T1000 (cell line): ENCODE measurements around the gene BCAS3.
"Not testable (repeated sequence)": the region's sequence is repeated elsewhere in the genome, so short reads cannot be mapped to it uniquely, and the experiment has no call there.

Source experiments
- DNase-seq: peaks from one replicate; lab custom pipeline; 2025; ENCODE audit warnings: mixed read lengths; lab: John Stamatoyannopoulos, UW

The BCAS3 gene

GRCh38 chr17:61005958-61006357, 328.3 kb downstream of the BCAS3 start:
- not testable (repeated sequence) for DNase-seq

GRCh38 chr17:61007980-61008379, 330.3 kb downstream of the BCAS3 start:
- no peak for DNase-seq

- DNase-seq: no peak
Measured at GRCh38 chr17:61009663-61010062, 332.0 kb downstream of the BCAS3 start.

- no peak for DNase-seq
Measured at GRCh38 chr17:61010661-61011170, 333.1 kb downstream of the BCAS3 start.

GRCh38 chr17:61011251-61011650, 333.6 kb downstream of the BCAS3 start:
- no peak for DNase-seq

GRCh38 chr17:61015966-61016365, 338.3 kb downstream of the BCAS3 start:
- DNase-seq: no peak

GRCh38 chr17:61017317-61018006, 339.8 kb downstream of the BCAS3 start:
- no peak for DNase-seq

- DNase-seq: no peak
Measured at GRCh38 chr17:61018938-61019337, 341.3 kb downstream of the BCAS3 start.

GRCh38 chr17:61023996-61024395, 346.3 kb downstream of the BCAS3 start:
- DNase-seq: no peak

GRCh38 chr17:61026818-61027217, 349.2 kb downstream of the BCAS3 start:
- DNase-seq: no peak

GRCh38 chr17:61029181-61029580, 351.5 kb downstream of the BCAS3 start:
- DNase-seq: no peak

GRCh38 chr17:61040666-61041065, 363.0 kb downstream of the BCAS3 start:
- DNase-seq: no peak

GRCh38 chr17:61042348-61042747, 364.7 kb downstream of the BCAS3 start:
- not testable (repeated sequence) for DNase-seq

GRCh38 chr17:61047515-61047914, 369.9 kb downstream of the BCAS3 start:
- DNase-seq: no peak

- no peak for DNase-seq
Measured at GRCh38 chr17:61048376-61049106, 370.9 kb downstream of the BCAS3 start.

GRCh38 chr17:61053469-61053868, 375.8 kb downstream of the BCAS3 start:
- DNase-seq: no peak

- DNase-seq: no peak
Measured at GRCh38 chr17:61054436-61054835, 376.8 kb downstream of the BCAS3 start.

- no peak for DNase-seq
Measured at GRCh38 chr17:61057257-61057656, 379.6 kb downstream of the BCAS3 start.

- DNase-seq: no peak
Measured at GRCh38 chr17:61058066-61058465, 380.4 kb downstream of the BCAS3 start.

GRCh38 chr17:61063528-61063927, 385.9 kb downstream of the BCAS3 start:
- no peak for DNase-seq

GRCh38 chr17:61064087-61064951, 386.7 kb downstream of the BCAS3 start:
- no peak for DNase-seq

- no peak for DNase-seq
Measured at GRCh38 chr17:61065263-61065773, 387.7 kb downstream of the BCAS3 start.
